Activated gamma-delta T cell (primary cell): Measurements from ENCODE around the gene DSE.

Source experiments
- DNase-seq: peaks from one replicate; lab custom pipeline; 2025; lab: John Stamatoyannopoulos, UW

DSE gene

DNA sequence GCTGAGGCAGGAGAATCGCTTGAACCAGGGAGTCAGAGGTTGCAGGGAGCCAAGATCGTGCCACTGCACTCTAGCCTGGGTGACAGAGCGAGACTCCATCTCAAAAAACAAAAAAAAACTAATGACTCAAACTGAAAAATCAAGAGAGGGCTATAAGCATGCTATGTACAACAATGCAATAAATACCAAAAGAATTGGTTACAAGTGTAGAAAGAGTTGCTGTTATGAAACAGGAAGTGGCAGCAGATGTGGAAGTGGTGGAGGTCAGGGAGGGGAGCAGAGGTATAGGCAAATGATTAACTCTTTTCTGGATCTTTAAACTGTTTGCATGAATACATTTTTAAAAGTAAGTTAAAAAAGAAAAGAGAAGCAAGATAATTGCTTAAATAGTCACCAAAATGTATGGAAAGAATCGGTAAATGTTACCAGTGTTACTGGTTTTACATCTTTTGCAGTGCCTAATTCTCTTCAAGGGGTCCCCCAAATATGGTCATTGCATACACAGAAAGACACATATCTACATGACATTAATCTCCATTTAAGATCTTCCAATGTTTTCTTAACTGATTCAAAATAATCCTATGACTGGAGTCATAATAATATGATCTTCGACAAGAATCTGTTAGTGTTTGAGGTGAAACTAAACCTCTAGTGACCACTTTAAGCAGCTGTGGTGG lies 105.4 kb downstream of the DSE start:
- no peak for DNase-seq

DNA sequence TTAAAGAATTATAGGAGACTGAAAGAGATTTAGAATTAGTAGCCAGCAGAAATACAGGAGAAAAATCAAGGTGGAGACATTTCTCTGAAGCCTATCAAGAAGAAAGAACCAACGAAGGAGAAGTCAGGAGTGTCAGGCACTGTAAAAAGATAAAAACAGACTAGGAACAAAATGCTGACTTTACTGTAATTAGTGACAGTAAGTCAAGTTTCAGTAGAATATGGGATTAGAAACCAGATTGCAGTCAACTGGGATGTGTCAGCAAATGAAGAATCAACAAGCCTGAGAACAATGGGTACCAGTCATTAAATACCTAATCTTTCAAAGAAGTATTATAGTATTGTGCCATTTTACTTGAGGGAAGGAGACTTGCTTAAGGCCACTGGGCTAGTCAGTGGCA lies 112.0 kb downstream of the DSE start:
- DNase-seq = no peak

DNA sequence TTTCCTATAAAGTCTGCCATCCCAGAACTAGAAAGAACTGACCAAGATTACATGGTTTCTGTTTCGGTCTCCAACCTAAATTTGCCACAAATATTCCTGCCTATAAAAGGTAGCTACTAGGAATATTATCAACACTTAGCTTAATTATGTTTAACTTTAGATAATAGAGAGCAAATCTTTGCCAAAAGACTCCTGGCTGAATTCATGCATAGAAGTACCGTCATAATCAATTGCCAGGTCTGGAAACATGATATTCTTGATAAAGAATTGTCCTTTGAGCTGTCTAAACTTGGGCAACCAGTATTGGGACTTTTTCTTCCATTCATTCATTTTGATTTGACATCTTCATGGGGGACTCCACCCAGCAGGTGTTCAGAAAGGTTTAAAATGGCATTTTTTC lies 112.9 kb downstream of the DSE start:
- no peak for DNase-seq

DNA sequence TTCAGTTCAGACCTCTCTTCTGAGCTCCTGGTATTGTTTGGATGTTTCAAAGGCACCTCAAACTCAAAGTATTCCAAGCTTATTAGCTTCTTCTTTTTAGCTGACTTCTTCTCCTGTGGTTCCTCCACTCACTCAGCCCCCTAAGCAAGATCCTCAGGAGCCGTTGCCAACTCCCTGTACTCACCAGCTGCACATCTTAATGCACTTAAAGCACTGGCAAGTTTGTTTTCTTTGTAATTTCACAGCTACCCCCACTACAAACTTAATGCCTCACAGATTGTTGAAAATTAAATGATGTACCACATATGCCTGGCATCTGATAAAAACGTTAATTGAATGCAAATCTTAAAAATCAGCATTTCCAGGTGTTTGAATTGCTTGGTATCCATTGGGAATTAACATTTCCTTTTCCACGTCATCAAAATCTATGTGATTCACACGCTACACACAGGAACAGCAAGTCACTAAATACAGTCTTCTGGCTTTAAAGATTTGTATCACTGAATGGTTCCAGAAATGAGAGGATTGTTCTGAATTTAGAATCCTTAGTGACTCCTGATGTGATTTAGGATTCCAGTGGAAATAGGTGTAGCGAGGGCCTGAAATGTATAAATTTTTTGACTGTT lies 114.9 kb downstream of the DSE start:
- DNase-seq = no peak

DNA sequence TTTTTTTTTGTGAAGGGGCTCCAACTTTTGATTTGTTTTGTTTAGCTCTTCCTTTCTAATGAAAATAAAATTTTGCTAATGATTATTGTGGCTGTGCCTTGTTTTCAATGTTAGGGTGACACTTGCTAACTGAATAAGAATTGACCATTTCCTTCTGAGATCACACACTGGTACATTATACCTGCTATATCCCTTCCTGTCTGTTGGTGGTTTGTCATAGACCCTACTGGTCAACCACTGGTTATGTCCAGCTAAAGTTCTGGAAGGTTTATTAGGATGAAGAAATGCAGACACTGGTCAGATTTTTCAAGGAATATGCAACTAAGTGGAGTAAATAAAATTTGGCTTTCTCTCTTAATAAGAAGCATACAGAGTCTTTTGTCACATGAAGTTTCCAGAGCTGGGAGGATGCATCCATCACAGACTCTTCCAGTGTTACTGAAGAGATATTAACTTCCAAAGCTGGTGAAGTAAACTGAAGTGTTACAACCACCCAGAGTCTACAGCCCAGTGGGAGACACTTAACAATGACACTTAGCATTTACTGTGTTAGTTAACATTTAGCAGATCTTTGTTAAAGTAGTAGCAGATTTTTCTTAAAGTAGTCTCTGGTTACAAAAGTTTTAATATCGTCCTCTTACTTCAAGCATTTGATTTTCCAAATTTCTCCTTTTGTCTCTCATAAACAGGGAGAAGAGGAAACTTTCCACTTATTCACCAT lies 121.0 kb downstream of the DSE start:
- DNase-seq = no peak

DNA sequence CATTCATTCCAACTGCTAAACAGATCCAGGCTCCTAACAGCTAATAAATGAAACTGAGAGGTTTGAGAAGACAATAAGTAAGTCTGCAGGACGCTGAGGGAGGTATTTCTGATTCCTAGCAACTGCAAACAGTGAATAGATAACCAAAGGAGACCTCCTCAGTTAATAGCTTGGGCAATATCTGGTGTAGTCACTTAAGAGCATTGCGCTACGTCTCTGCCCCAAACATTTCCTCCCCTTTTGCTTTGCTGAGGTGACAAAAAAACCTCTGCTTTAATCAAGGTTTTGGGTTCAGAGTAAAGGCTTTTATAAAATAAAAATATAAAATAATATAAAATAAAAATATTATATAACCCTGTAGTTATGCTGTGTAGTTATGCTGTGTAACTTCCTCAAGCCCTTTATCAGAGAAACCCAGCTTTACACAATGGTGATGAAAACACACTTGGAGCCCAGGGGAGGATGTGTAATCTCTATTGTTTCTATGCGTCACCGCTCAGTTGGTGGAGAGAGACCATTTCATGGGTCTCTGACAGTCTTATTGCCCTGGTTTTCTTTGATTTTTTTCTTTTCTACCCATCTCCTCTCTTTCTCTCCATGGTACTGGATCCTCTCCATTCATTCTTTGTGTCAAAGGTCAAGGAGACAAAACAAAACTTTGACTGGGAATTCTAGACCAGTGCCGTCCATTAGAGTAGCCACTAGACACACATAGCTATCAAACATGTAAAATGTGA lies 121.8 kb downstream of the DSE start:
- no peak for DNase-seq
